ENCODE measurements around the gene USPL1.
"Not testable (repeated sequence)": the region's sequence is repeated elsewhere in the genome, so short reads cannot be mapped to it uniquely, and the experiment has no call there.

USPL1 gene

GRCh38 chr13:30587739-30588138, 30.0 kb upstream of the USPL1 start:
- no peaks in the 10 kb centered on the region for H3K4me1 ChIP-seq (ENCODE audit: control insufficient read depth, low read depth, low read length)
- H3K4me3 ChIP-seq (ENCODE audit: low read length): no peak overlapping the region
- no peak overlapping the region for H3K9ac ChIP-seq (ENCODE audit: low read length)
- no peaks in the 10 kb centered on the region for H3K36me3 ChIP-seq (ENCODE audit: control insufficient read depth, low read depth, low read length)
- no peaks in the 10 kb centered on the region for H3K27me3 ChIP-seq (ENCODE audit: control insufficient read depth, insufficient read depth, low read length)
- no peak overlapping the region for H3K27ac ChIP-seq (ENCODE audit: low read length)
- H3K9me3 ChIP-seq (ENCODE audit: control insufficient read depth, low read depth, low read length): no peaks in the 10 kb centered on the region

- no peak overlapping the region for H3K9ac ChIP-seq (ENCODE audit: low read length)
- H3K4me3 ChIP-seq (ENCODE audit: low read length): no peak overlapping the region
- H3K27me3 ChIP-seq (ENCODE audit: control insufficient read depth, insufficient read depth, low read length): no peaks in the 10 kb centered on the region
- H3K9me3 ChIP-seq (ENCODE audit: control insufficient read depth, low read depth, low read length): no peaks in the 10 kb centered on the region
- no peak overlapping the region for H3K27ac ChIP-seq (ENCODE audit: low read length)
- H3K36me3 ChIP-seq (ENCODE audit: control insufficient read depth, low read depth, low read length): no peaks in the 10 kb centered on the region
- H3K4me1 ChIP-seq (ENCODE audit: control insufficient read depth, low read depth, low read length): no peaks in the 10 kb centered on the region
Measured at GRCh38 chr13:30593001-30593400, 24.7 kb upstream of the USPL1 start.

- H3K36me3 ChIP-seq (ENCODE audit: control insufficient read depth, low read depth, low read length): no peaks in the 10 kb centered on the region
- H3K27ac ChIP-seq (ENCODE audit: low read length): no peak overlapping the region
- H3K4me1 ChIP-seq (ENCODE audit: control insufficient read depth, low read depth, low read length): no peaks in the 10 kb centered on the region
- H3K4me3 ChIP-seq (ENCODE audit: low read length): no peak overlapping the region
- H3K9ac ChIP-seq (ENCODE audit: low read length): no peak overlapping the region
- no peaks in the 10 kb centered on the region for H3K27me3 ChIP-seq (ENCODE audit: control insufficient read depth, insufficient read depth, low read length)
- no peaks in the 10 kb centered on the region for H3K9me3 ChIP-seq (ENCODE audit: control insufficient read depth, low read depth, low read length)
Measured at GRCh38 chr13:30600496-30600895, 17.2 kb upstream of the USPL1 start.

GRCh38 chr13:30601836-30602235, 15.9 kb upstream of the USPL1 start:
- no peaks in the 10 kb centered on the region for H3K36me3 ChIP-seq (ENCODE audit: control insufficient read depth, low read depth, low read length)
- H3K4me3 ChIP-seq (ENCODE audit: low read length): no peak overlapping the region
- no peak overlapping the region for H3K27ac ChIP-seq (ENCODE audit: low read length)
- H3K4me1 ChIP-seq (ENCODE audit: control insufficient read depth, low read depth, low read length): no peaks in the 10 kb centered on the region
- no peak overlapping the region for H3K9ac ChIP-seq (ENCODE audit: low read length)
- H3K27me3 ChIP-seq (ENCODE audit: control insufficient read depth, insufficient read depth, low read length): no peaks in the 10 kb centered on the region
- H3K9me3 ChIP-seq (ENCODE audit: control insufficient read depth, low read depth, low read length): no peaks in the 10 kb centered on the region

- Histone ChIP-seq H3K27me3 (ENCODE audit: control insufficient read depth, insufficient read depth, low read length) (no peaks in the 10 kb centered on the region), H3K4me1 (ENCODE audit: control insufficient read depth, low read depth, low read length) (no peaks in the 10 kb centered on the region), H3K4me3 (ENCODE audit: low read length) (no peak overlapping the region), H3K36me3 (ENCODE audit: control insufficient read depth, low read depth, low read length) (no peaks in the 10 kb centered on the region), H3K9me3 (ENCODE audit: control insufficient read depth, low read depth, low read length) (no peaks in the 10 kb centered on the region), H3K9ac (ENCODE audit: low read length) (no peak overlapping the region), H3K27ac (ENCODE audit: low read length) (no peak overlapping the region)
Measured at GRCh38 chr13:30605052-30605451, 12.7 kb upstream of the USPL1 start.

GRCh38 chr13:30607186-30607585, 10.5 kb upstream of the USPL1 start:
- H3K9ac ChIP-seq (ENCODE audit: low read length); H3K36me3 ChIP-seq (ENCODE audit: control insufficient read depth, low read depth, low read length); H3K4me1 ChIP-seq (ENCODE audit: control insufficient read depth, low read depth, low read length); H3K27me3 ChIP-seq (ENCODE audit: control insufficient read depth, insufficient read depth, low read length); H3K4me3 ChIP-seq (ENCODE audit: low read length); H3K9me3 ChIP-seq (ENCODE audit: control insufficient read depth, low read depth, low read length); H3K27ac ChIP-seq (ENCODE audit: low read length): not testable (repeated sequence)

- no peaks in the 10 kb centered on the region for H3K27me3 ChIP-seq (ENCODE audit: control insufficient read depth, insufficient read depth, low read length)
- H3K27ac ChIP-seq (ENCODE audit: low read length): no peak overlapping the region
- no peak overlapping the region for H3K9ac ChIP-seq (ENCODE audit: low read length)
- H3K36me3 ChIP-seq (ENCODE audit: control insufficient read depth, low read depth, low read length): no peaks in the 10 kb centered on the region
- H3K9me3 ChIP-seq (ENCODE audit: control insufficient read depth, low read depth, low read length): no peaks in the 10 kb centered on the region
- H3K4me3 ChIP-seq (ENCODE audit: low read length): no peak overlapping the region
- no peaks in the 10 kb centered on the region for H3K4me1 ChIP-seq (ENCODE audit: control insufficient read depth, low read depth, low read length)
Measured at GRCh38 chr13:30607908-30608307, 9.8 kb upstream of the USPL1 start.

GRCh38 chr13:30608364-30608763, 9.4 kb upstream of the USPL1 start:
- no peaks in the 10 kb centered on the region for H3K27me3 ChIP-seq (ENCODE audit: control insufficient read depth, insufficient read depth, low read length)
- H3K9ac ChIP-seq (ENCODE audit: low read length): no peak overlapping the region
- no peak overlapping the region for H3K27ac ChIP-seq (ENCODE audit: low read length)
- no peaks in the 10 kb centered on the region for H3K36me3 ChIP-seq (ENCODE audit: control insufficient read depth, low read depth, low read length)
- no peak overlapping the region for H3K4me3 ChIP-seq (ENCODE audit: low read length)
- H3K9me3 ChIP-seq (ENCODE audit: control insufficient read depth, low read depth, low read length): no peaks in the 10 kb centered on the region
- H3K4me1 ChIP-seq (ENCODE audit: control insufficient read depth, low read depth, low read length): no peaks in the 10 kb centered on the region

- Histone ChIP-seq H3K9ac (ENCODE audit: low read length) (no peak overlapping the region), H3K36me3 (ENCODE audit: control insufficient read depth, low read depth, low read length) (no peaks in the 10 kb centered on the region), H3K27me3 (ENCODE audit: control insufficient read depth, insufficient read depth, low read length) (no peaks in the 10 kb centered on the region), H3K4me3 (ENCODE audit: low read length) (no peak overlapping the region), H3K4me1 (ENCODE audit: control insufficient read depth, low read depth, low read length) (no peaks in the 10 kb centered on the region), H3K9me3 (ENCODE audit: control insufficient read depth, low read depth, low read length) (no peaks in the 10 kb centered on the region), H3K27ac (ENCODE audit: low read length) (no peak overlapping the region)
Measured at GRCh38 chr13:30610311-30610710, 7.4 kb upstream of the USPL1 start.

- H3K27me3 ChIP-seq (ENCODE audit: control insufficient read depth, insufficient read depth, low read length): no peaks in the 10 kb centered on the region
- H3K9ac ChIP-seq (ENCODE audit: low read length): peak overlapping the region; percentile 96
- no peaks in the 10 kb centered on the region for H3K9me3 ChIP-seq (ENCODE audit: control insufficient read depth, low read depth, low read length)
- no peak overlapping the region for H3K27ac ChIP-seq (ENCODE audit: low read length)
- H3K4me3 ChIP-seq (ENCODE audit: low read length): peak overlapping the region; percentile 79
- no peaks in the 10 kb centered on the region for H3K36me3 ChIP-seq (ENCODE audit: control insufficient read depth, low read depth, low read length)
- H3K4me1 ChIP-seq (ENCODE audit: control insufficient read depth, low read depth, low read length): peaks cover 24% of the 10 kb centered on the region
Measured at GRCh38 chr13:30615481-30615865, 2.2 kb upstream of the USPL1 start.

- Histone ChIP-seq H3K27me3 (ENCODE audit: control insufficient read depth, insufficient read depth, low read length) (no peaks in the 10 kb centered on the region), H3K36me3 (ENCODE audit: control insufficient read depth, low read depth, low read length) (no peaks in the 10 kb centered on the region), H3K4me3 (ENCODE audit: low read length) (peak overlapping the region; percentile 79), H3K9ac (ENCODE audit: low read length) (peak overlapping the region; percentile 96), H3K27ac (ENCODE audit: low read length) (peak overlapping the region; percentile 98), H3K4me1 (ENCODE audit: control insufficient read depth, low read depth, low read length) (peaks cover 24% of the 10 kb centered on the region), H3K9me3 (ENCODE audit: control insufficient read depth, low read depth, low read length) (no peaks in the 10 kb centered on the region)
Measured at GRCh38 chr13:30615866-30616541, 1.7 kb upstream of the USPL1 start.

- Histone ChIP-seq H3K36me3 (ENCODE audit: control insufficient read depth, low read depth, low read length) (peaks cover under 1% of the 10 kb centered on the region), H3K27me3 (ENCODE audit: control insufficient read depth, insufficient read depth, low read length) (no peaks in the 10 kb centered on the region), H3K9me3 (ENCODE audit: control insufficient read depth, low read depth, low read length) (no peaks in the 10 kb centered on the region), H3K27ac (ENCODE audit: low read length) (peak overlapping the region; percentile 98), H3K4me1 (ENCODE audit: control insufficient read depth, low read depth, low read length) (peaks cover 24% of the 10 kb centered on the region), H3K4me3 (ENCODE audit: low read length) (peak overlapping the region; percentile 79), H3K9ac (ENCODE audit: low read length) (peak overlapping the region; percentile 96)
Measured at GRCh38 chr13:30616927-30617314, 799 bp upstream of the USPL1 start.

All from iPS-18a (cell line).